Activated CD4-positive, alpha-beta T cell treated with anti-CD3 and anti-CD28 coated beads for 48 hours (primary cell): Measurements from ENCODE around the gene ALOX15.
"Not testable (repeated sequence)": the region's sequence is repeated elsewhere in the genome, so short reads cannot be mapped to it uniquely, and the experiment has no call there.

Source experiments
- DNase-seq: peaks from one replicate; pipeline ENCODE4 v3.0.0-alpha.2; 2020

ALOX15 gene

GRCh38 chr17:4645642-4646041 lies 4.2 kb upstream of the ALOX15 start:
- DNase-seq = no peak

- DNase-seq = no peak
Observed at GRCh38 chr17:4643676-4644075, 2.2 kb upstream of the ALOX15 start.

GRCh38 chr17:4642286-4642685 lies 808 bp upstream of the ALOX15 start:
- DNase-seq = no peak

GRCh38 chr17:4640569-4641188 lies 799 bp downstream of the ALOX15 start:
- DNase-seq = peak; percentile 46

GRCh38 chr17:4639301-4640059 lies 2.0 kb downstream of the ALOX15 start:
- DNase-seq = peak; percentile 60

GRCh38 chr17:4638766-4639165 lies 2.7 kb downstream of the ALOX15 start:
- DNase-seq = not testable (repeated sequence)

GRCh38 chr17:4636474-4637100 lies 4.9 kb downstream of the ALOX15 start:
- DNase-seq = no peak

- DNase-seq = no peak
Observed at GRCh38 chr17:4635823-4636375, 5.6 kb downstream of the ALOX15 start.

GRCh38 chr17:4634976-4635375 lies 6.5 kb downstream of the ALOX15 start:
- DNase-seq = no peak

- no peak for DNase-seq
Observed at GRCh38 chr17:4633643-4634042, 7.8 kb downstream of the ALOX15 start.

GRCh38 chr17:4632581-4632920 lies 8.9 kb downstream of the ALOX15 start:
- no peak for DNase-seq

- DNase-seq = no peak
Observed at GRCh38 chr17:4631836-4632580, 9.5 kb downstream of the ALOX15 start.

GRCh38 chr17:4631431-4631830 lies 10.0 kb downstream of the ALOX15 start:
- no peak for DNase-seq

- DNase-seq = no peak
Observed at GRCh38 chr17:4626734-4627256, 14.7 kb downstream of the ALOX15 start.

GRCh38 chr17:4625181-4625617 lies 16.3 kb downstream of the ALOX15 start:
- no peak for DNase-seq

GRCh38 chr17:4624451-4624911 lies 17.0 kb downstream of the ALOX15 start:
- not testable (repeated sequence) for DNase-seq

GRCh38 chr17:4623249-4623648 lies 18.2 kb downstream of the ALOX15 start:
- no peak for DNase-seq

GRCh38 chr17:4622375-4622774 lies 19.1 kb downstream of the ALOX15 start:
- DNase-seq = no peak

- DNase-seq = no peak
Observed at GRCh38 chr17:4620531-4621101, 20.9 kb downstream of the ALOX15 start.

GRCh38 chr17:4617590-4618351 lies 23.7 kb downstream of the ALOX15 start:
- DNase-seq = no peak

- DNase-seq = no peak
Observed at GRCh38 chr17:4617090-4617489, 24.4 kb downstream of the ALOX15 start.

GRCh38 chr17:4616476-4616875 lies 25.0 kb downstream of the ALOX15 start:
- no peak for DNase-seq
